ENCODE data around the gene SLC16A3.

- no peak for TF ChIP-seq GATA2 (IDR thresholded peaks at IDR 0.05; ENCODE audit: low read depth, low read length)
- TF ChIP-seq GATA3 (IDR thresholded peaks at IDR 0.05; ENCODE audit: low read depth, low read length) = no peak
Observed at GRCh38 chr17:82236142-82236971, 7.5 kb downstream of the SLC16A3 start.

Measured in SH-SY5Y (cell line).